HG03159 (cell line): ENCODE measurements around the gene ALB.
"Not testable (repeated sequence)": the region's sequence is repeated elsewhere in the genome, so short reads cannot be mapped to it uniquely, and the experiment has no call there.

Experiments used
- ATAC-seq: cut with Tn5 transposase; IDR thresholded peaks from one replicate; pipeline ENCODE4 v1.9.1; 2021; ENCODE audit warnings: mild to moderate bottlenecking, moderate library complexity; ENCODE audit not compliant: unreplicated experiment

The ALB gene

GRCh38 chr4:73404042-73404441 is at the start of gene ALB:
Gene ALB, plus strand, starts transcription at chr4:73404287. Its CDS starts 41 bp downstream, at chr4:73404328.
- ATAC-seq, result no peak

DNA sequence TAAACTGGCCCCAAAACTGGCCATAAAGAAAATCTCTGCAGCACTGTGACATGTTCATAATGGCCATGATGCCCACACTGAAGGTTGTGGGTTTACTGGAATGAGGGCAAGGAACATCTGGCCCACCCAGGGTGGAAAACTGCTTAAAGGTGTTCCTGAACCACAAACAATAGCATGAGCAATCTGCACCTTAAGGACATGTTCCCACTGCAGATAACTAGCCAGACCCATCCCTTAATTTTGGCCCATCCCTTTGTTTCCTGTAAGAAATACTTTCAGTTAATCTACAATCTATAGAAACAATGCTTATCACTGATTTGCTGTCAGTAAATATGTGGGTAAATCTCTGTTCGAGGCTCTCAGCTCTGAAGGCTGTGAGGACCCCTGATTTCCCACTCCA is 46.9 kb upstream of the ALB start:
- ATAC-seq, result not testable (repeated sequence)

GRCh38 chr4:73369506-73370199 is 34.4 kb upstream of the ALB start:
- ATAC-seq, result not testable (repeated sequence)

GRCh38 chr4:73375328-73375741 is 28.8 kb upstream of the ALB start:
- no peak for ATAC-seq

DNA sequence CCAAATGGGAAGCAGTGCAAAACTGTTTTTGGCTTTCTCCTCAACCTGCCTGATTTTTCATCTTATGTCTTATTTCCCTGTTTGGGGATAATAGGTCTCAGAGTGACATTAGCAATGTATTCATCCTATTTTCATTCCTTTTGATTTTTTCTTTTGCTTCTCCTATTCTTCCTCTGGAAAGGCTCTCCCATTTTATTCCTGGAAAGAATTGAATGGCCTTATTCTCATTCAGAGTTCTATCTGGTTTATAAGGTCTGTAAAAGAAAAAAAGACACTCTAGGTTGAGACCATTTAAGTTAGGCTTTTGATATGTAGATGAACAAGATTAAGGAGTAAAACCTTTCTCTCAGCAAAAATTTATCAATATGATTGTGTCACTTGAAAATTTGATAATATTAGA is 27.8 kb upstream of the ALB start:
- no peak for ATAC-seq

DNA sequence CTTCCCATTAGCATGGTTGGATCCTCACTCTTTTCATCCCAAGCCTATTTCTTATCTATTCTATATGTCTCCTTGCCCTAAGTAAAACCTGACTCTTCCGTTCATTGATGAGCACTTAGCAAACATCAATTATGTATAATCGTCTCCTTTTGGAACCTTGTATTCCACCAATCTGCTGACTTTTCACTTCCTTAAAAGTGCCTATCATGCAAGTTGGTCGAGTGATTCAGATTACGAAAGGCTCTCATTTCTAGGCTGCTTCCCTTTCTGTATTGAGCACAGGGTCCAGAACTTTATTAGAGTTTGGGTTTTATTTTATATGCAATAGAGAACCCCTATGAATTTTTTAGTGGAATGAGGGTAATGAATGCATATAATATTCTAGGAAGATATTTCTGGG is 27.1 kb upstream of the ALB start:
- no peak for ATAC-seq

- no peak for ATAC-seq
Observed at GRCh38 chr4:73378887-73379286, 25.2 kb upstream of the ALB start.

- no peak for ATAC-seq
Observed at GRCh38 chr4:73379946-73380345, 24.1 kb upstream of the ALB start.

- ATAC-seq, result no peak
Observed at GRCh38 chr4:73381214-73381613, 22.9 kb upstream of the ALB start.

DNA sequence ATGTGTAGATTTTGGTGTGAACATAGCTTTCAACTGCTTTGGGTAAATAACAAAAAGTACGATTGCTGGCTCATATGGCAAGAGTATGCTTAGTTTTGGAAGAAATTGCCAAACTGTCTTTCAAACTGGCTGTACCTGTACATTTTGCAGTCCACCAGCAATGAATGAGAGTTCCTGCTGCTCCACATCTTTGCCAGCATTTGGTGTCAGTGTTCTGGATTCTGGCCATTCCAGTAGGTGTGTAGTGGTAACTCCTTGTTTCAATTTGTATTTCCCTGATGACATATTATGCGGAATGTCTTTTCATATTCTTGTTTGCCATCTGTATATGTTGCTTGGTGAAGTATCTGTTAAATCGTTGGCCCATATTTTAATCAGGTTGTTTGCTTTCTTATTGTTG is 20.6 kb upstream of the ALB start:
- ATAC-seq, result no peak

- no peak for ATAC-seq
Observed at GRCh38 chr4:73387552-73387951, 16.5 kb upstream of the ALB start.

- ATAC-seq, result no peak
Observed at GRCh38 chr4:73388887-73389286, 15.2 kb upstream of the ALB start.

GRCh38 chr4:73389663-73390062 is 14.4 kb upstream of the ALB start:
- ATAC-seq, result not testable (repeated sequence)

DNA sequence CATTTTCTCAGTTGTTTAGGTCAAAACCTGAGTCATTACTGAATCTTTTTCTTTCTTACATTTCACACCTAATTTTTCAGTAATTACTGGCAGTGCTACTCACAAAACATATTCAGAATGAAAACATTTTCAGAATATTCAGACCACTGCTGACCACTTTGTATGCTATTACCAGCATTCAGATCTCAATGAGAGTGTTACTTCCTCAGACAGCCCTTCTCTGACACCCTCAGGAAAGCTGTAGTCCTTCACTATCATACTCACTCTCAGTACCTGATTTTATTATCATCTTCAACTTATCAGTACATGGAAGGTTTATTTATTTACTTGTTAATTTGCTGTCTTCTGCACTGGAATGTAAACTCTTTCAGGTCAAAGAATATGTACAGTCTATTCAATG is 12.3 kb upstream of the ALB start:
- no peak for ATAC-seq

GRCh38 chr4:73392936-73393335 is 11.2 kb upstream of the ALB start:
- ATAC-seq, result no peak

DNA sequence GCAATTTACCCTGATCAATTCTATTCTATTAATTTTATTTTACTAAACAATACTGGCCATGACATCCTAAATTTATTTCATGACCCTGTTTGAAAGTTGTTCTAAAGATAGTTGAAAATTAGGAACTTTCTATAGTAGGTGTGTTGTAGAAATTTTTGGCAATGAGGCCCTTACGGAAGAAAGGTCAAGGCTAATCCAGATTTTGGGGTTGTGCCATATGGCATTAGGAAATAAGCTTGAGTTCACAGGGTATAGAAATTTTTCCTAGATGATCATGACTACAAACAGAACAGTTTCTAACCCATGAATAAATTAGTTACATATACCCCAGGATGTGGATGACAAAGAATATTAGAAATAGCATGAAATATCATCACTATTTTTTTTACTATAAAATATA is 7.8 kb upstream of the ALB start:
- no peak for ATAC-seq

DNA sequence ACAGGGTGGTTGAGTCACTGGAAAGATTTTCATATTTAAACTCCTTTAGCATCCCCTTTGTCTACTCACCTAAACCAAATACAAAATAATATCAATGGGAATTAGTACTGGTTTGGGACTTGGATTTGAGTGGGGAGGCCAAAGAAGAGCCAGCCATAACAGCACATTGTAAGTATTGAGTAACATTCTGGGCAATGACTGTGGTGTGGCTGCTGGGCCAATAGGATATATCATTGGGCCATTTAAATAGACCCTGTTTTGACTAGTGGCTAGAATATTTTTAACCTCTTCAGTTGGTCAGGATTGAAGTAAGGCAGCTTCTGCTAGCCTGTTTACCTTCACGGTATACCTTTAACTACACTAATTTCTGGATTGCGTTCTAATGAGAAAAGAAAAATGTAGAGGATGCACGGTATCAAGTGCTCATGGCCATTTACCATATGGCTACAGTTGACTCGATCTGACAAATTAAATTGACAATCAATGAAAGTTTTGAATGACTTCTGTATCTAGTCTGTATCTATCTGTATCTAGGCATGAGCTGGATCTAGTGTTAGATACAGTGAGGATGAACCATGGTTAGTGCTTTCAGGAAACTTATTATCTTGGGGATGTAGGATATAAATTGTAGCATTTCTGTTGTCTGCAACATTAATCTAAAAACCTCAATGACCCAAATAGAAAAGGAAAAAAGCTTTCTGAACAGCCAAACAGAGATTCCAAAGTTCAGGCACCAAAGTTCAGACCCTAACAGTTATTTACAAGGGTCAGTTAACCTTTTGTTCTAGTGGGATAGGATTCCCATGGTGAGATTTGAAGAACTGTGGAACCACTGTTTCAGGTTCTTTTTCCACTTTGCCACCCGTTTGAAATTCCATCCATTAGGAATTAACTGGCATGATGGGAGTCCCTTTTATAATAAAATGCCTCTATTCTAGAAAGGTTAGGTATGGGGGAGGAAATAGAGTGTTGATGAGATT is 6.8 kb upstream of the ALB start:
- ATAC-seq, result no peak

- ATAC-seq, result no peak
Observed at GRCh38 chr4:73401412-73401811, 2.7 kb upstream of the ALB start.

- no peak for ATAC-seq
Observed at GRCh38 chr4:73404457-73404856, 370 bp downstream of the ALB start.

DNA sequence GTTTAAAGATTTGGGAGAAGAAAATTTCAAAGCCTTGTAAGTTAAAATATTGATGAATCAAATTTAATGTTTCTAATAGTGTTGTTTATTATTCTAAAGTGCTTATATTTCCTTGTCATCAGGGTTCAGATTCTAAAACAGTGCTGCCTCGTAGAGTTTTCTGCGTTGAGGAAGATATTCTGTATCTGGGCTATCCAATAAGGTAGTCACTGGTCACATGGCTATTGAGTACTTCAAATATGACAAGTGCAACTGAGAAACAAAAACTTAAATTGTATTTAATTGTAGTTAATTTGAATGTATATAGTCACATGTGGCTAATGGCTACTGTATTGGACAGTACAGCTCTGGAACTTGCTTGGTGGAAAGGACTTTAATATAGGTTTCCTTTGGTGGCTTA is 1.1 kb downstream of the ALB start:
- no peak for ATAC-seq

DNA sequence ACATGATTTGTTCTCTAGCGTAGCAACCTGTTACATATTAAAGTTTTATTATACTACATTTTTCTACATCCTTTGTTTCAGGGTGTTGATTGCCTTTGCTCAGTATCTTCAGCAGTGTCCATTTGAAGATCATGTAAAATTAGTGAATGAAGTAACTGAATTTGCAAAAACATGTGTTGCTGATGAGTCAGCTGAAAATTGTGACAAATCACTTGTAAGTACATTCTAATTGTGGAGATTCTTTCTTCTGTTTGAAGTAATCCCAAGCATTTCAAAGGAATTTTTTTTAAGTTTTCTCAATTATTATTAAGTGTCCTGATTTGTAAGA is 2.4 kb downstream of the ALB start:
- ATAC-seq, result no peak

- ATAC-seq, result no peak
Observed at GRCh38 chr4:73407227-73407673, 3.2 kb downstream of the ALB start.
